ENCODE measurements around the gene VKORC1L1.
"Not testable (repeated sequence)": the region's sequence is repeated elsewhere in the genome, so short reads cannot be mapped to it uniquely, and the experiment has no call there.

The VKORC1L1 gene

DNA sequence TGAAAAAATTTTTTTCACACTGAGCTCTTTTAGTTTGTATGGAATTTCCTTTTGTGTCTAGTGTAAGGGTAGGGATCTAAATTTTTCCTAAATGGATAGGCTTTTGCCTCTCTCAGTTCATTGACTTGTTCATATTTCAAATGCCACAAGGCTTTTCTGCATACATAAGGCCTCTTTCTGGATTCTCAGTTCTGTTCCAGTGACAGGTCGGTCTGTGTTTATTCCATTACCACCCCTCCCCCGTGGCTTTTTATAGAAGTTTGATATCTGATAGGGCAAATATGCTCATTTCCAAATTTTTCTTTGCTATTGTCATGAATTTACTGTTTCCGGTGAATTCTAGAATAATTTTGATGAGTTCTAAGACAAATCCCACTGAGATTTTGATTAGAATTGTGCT, 12.7 kb downstream of the VKORC1L1 start:
- H3K27ac ChIP-seq (ENCODE audit: low read length); H3K4me1 ChIP-seq (ENCODE audit: control insufficient read depth, insufficient read depth, low read length); H3K9me3 ChIP-seq (ENCODE audit: control insufficient read depth in 2 of 2, low read length in 2 of 2); H3K9ac ChIP-seq (ENCODE audit: low read length in 2 of 2); H3K27me3 ChIP-seq (ENCODE audit: control insufficient read depth in 1 of 2, insufficient read depth in 2 of 2, low read length in 2 of 2); H3K36me3 ChIP-seq (ENCODE audit: control insufficient read depth in 2 of 2, insufficient read depth in 2 of 2, low read length in 2 of 2); H3K4me3 ChIP-seq (ENCODE audit: low read length in 2 of 2): not testable (repeated sequence)

DNA sequence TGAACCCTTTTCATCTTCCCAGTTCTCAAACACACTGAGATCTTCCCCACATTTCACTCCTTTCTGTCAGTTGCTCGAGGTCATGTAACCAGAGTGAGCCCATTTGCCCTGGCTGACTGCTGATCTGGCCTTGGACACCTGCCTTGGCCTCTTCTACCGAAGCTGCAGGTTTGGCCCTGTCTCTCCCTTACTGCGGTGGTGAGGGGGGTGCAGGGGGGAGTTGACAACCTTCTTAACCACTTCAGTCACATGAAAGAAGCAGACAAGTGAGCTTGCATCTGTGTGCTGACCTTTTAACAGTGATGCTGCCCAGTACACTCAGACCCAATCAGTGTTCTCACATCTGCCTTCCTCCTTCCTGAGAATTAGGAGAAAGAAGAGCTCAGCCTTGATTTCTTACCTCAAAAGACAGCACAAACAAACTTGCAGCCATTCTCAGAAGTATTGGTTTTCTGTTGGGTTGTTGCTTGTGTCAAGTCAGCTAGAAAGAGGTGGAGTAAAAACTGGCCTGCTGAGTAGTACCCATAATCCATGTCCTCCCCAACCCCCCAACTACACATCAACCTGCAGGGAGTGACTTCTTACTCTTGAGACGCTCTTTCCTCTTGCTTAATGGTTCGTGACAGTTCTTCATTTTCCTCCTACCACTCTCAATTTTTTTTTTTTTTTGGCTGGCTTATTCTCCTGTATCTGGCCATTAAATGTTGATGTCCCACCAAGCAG, 15.7 kb downstream of the VKORC1L1 start:
- not testable (repeated sequence) for H3K4me1 ChIP-seq (ENCODE audit: control insufficient read depth, insufficient read depth, low read length); H3K9ac ChIP-seq (ENCODE audit: low read length in 2 of 2); H3K36me3 ChIP-seq (ENCODE audit: control insufficient read depth in 2 of 2, insufficient read depth in 2 of 2, low read length in 2 of 2); H3K27ac ChIP-seq (ENCODE audit: low read length); H3K9me3 ChIP-seq (ENCODE audit: control insufficient read depth in 2 of 2, low read length in 2 of 2); H3K4me3 ChIP-seq (ENCODE audit: low read length in 2 of 2); H3K27me3 ChIP-seq (ENCODE audit: control insufficient read depth in 1 of 2, insufficient read depth in 2 of 2, low read length in 2 of 2)

- H3K27me3 ChIP-seq (ENCODE audit: control insufficient read depth in 1 of 2, insufficient read depth in 2 of 2, low read length in 2 of 2); H3K4me3 ChIP-seq (ENCODE audit: low read length in 2 of 2); H3K9ac ChIP-seq (ENCODE audit: low read length in 2 of 2); H3K36me3 ChIP-seq (ENCODE audit: control insufficient read depth in 2 of 2, insufficient read depth in 2 of 2, low read length in 2 of 2); H3K9me3 ChIP-seq (ENCODE audit: control insufficient read depth in 2 of 2, low read length in 2 of 2); H3K27ac ChIP-seq (ENCODE audit: low read length); H3K4me1 ChIP-seq (ENCODE audit: control insufficient read depth, insufficient read depth, low read length): not testable (repeated sequence)
Measured at GRCh38 chr7:65889722-65890121, 16.8 kb downstream of the VKORC1L1 start.

DNA sequence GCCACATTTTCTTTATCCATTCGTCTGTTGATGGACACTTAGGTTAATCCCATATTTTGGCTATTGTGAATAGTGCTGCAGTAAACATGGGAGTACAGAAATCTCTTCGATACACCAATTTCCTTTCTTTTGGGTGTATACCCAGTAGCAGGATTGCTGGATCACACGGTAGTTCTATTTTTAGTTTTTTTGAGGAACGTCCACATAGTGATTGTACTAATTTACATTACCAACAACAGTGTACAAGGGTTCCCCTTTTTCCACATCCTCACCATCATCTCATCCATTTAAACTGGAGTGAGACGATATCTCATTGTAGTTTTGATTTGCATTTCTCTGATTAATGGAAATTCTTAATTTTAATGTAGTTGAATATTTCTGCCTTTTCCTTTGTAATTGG, 19.3 kb downstream of the VKORC1L1 start:
- no peaks in the 10 kb centered on the region for H3K9me3 ChIP-seq (ENCODE audit: control insufficient read depth in 2 of 2, low read length in 2 of 2)
- no peak overlapping the region for H3K27ac ChIP-seq (ENCODE audit: low read length)
- H3K4me3 ChIP-seq (ENCODE audit: low read length in 2 of 2) = no peak overlapping the region
- no peak overlapping the region for H3K9ac ChIP-seq (ENCODE audit: low read length in 2 of 2)
- H3K36me3 ChIP-seq (ENCODE audit: control insufficient read depth in 2 of 2, insufficient read depth in 2 of 2, low read length in 2 of 2) = no peaks in the 10 kb centered on the region
- H3K27me3 ChIP-seq (ENCODE audit: control insufficient read depth in 1 of 2, insufficient read depth in 2 of 2, low read length in 2 of 2) = no peaks in the 10 kb centered on the region
- H3K4me1 ChIP-seq (ENCODE audit: control insufficient read depth, insufficient read depth, low read length) = no peaks in the 10 kb centered on the region

DNA sequence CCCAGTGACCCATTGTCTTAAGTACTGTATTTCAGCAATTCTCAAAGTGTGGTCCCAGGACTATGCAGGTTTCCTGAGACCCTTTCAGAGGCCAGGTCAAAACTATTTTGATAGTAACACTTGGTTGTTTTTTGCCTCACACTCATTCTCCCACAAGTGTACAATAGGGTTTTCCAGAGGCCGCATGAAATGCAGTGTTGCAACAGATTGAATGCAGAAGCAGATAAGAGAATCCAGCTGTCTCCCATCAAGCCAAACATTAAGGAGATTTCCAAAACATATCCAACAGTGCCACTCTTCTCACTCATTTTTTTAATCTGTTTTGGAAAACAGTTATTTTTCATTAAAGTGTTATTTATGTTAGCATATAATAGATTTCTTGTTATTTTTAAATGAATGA, 20.0 kb downstream of the VKORC1L1 start:
- Histone ChIP-seq H3K36me3 (ENCODE audit: control insufficient read depth in 2 of 2, insufficient read depth in 2 of 2, low read length in 2 of 2) (no peaks in the 10 kb centered on the region), H3K27me3 (ENCODE audit: control insufficient read depth in 1 of 2, insufficient read depth in 2 of 2, low read length in 2 of 2) (no peaks in the 10 kb centered on the region), H3K27ac (ENCODE audit: low read length) (no peak overlapping the region), H3K4me1 (ENCODE audit: control insufficient read depth, insufficient read depth, low read length) (no peaks in the 10 kb centered on the region), H3K4me3 (ENCODE audit: low read length in 2 of 2) (no peak overlapping the region), H3K9ac (ENCODE audit: low read length in 2 of 2) (no peak overlapping the region), H3K9me3 (ENCODE audit: control insufficient read depth in 2 of 2, low read length in 2 of 2) (no peaks in the 10 kb centered on the region)

DNA sequence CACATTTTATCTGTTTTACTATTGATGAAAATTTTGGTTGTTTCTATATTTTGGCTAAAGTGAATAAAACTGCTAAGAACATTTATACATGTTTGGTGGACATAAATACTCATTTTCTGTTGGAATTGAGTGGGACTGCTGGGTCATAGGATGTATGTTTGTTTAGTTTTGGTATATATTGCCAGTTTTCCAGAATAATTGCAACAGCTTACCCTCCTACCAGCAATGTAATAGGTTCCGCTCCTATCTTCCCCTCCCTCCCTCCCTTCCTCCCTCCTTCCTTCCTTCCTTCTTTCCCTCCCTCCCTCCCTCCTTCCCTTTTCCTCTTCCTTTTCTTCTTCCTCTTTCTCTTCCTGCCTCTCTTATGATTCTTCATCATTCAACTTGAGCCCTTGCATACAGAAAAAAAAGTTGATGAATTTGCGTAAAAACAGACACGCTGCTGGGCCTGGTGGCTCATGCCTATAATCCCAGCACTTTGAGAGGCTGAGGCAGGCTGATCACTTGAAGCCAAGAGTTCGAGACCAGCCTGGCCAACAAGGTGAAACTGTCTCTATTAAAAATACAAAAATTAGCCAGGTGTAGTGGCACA, 23.5 kb downstream of the VKORC1L1 start:
- Histone ChIP-seq H3K4me3 (ENCODE audit: low read length in 2 of 2) (no peak overlapping the region), H3K9ac (ENCODE audit: low read length in 2 of 2) (no peak overlapping the region), H3K27ac (ENCODE audit: low read length) (no peak overlapping the region), H3K4me1 (ENCODE audit: control insufficient read depth, insufficient read depth, low read length) (no peaks in the 10 kb centered on the region), H3K9me3 (ENCODE audit: control insufficient read depth in 2 of 2, low read length in 2 of 2) (no peaks in the 10 kb centered on the region), H3K27me3 (ENCODE audit: control insufficient read depth in 1 of 2, insufficient read depth in 2 of 2, low read length in 2 of 2) (no peaks in the 10 kb centered on the region), H3K36me3 (ENCODE audit: control insufficient read depth in 2 of 2, insufficient read depth in 2 of 2, low read length in 2 of 2) (no peaks in the 10 kb centered on the region)

GRCh38 chr7:65897289-65897688, 24.4 kb downstream of the VKORC1L1 start:
- not testable (repeated sequence) for H3K9ac ChIP-seq (ENCODE audit: low read length in 2 of 2); H3K27ac ChIP-seq (ENCODE audit: low read length); H3K36me3 ChIP-seq (ENCODE audit: control insufficient read depth in 2 of 2, insufficient read depth in 2 of 2, low read length in 2 of 2); H3K4me3 ChIP-seq (ENCODE audit: low read length in 2 of 2); H3K9me3 ChIP-seq (ENCODE audit: control insufficient read depth in 2 of 2, low read length in 2 of 2); H3K4me1 ChIP-seq (ENCODE audit: control insufficient read depth, insufficient read depth, low read length); H3K27me3 ChIP-seq (ENCODE audit: control insufficient read depth in 1 of 2, insufficient read depth in 2 of 2, low read length in 2 of 2)

- H3K27me3 ChIP-seq (ENCODE audit: control insufficient read depth in 1 of 2, insufficient read depth in 2 of 2, low read length in 2 of 2); H3K27ac ChIP-seq (ENCODE audit: low read length); H3K4me3 ChIP-seq (ENCODE audit: low read length in 2 of 2); H3K36me3 ChIP-seq (ENCODE audit: control insufficient read depth in 2 of 2, insufficient read depth in 2 of 2, low read length in 2 of 2); H3K4me1 ChIP-seq (ENCODE audit: control insufficient read depth, insufficient read depth, low read length); H3K9ac ChIP-seq (ENCODE audit: low read length in 2 of 2); H3K9me3 ChIP-seq (ENCODE audit: control insufficient read depth in 2 of 2, low read length in 2 of 2): not testable (repeated sequence)
Measured at GRCh38 chr7:65898677-65899447, 26.0 kb downstream of the VKORC1L1 start.

- Histone ChIP-seq H3K4me3 (ENCODE audit: low read length in 2 of 2) (no peak overlapping the region), H3K27me3 (ENCODE audit: control insufficient read depth in 1 of 2, insufficient read depth in 2 of 2, low read length in 2 of 2) (no peaks in the 10 kb centered on the region), H3K36me3 (ENCODE audit: control insufficient read depth in 2 of 2, insufficient read depth in 2 of 2, low read length in 2 of 2) (no peaks in the 10 kb centered on the region), H3K9ac (ENCODE audit: low read length in 2 of 2) (no peak overlapping the region), H3K9me3 (ENCODE audit: control insufficient read depth in 2 of 2, low read length in 2 of 2) (no peaks in the 10 kb centered on the region), H3K4me1 (ENCODE audit: control insufficient read depth, insufficient read depth, low read length) (no peaks in the 10 kb centered on the region), H3K27ac (ENCODE audit: low read length) (no peak overlapping the region)
Measured at GRCh38 chr7:65902306-65902705, 29.4 kb downstream of the VKORC1L1 start.

GRCh38 chr7:65907501-65908198, 34.8 kb downstream of the VKORC1L1 start:
- H3K4me1 ChIP-seq (ENCODE audit: control insufficient read depth, insufficient read depth, low read length) = no peaks in the 10 kb centered on the region
- no peak overlapping the region for H3K4me3 ChIP-seq (ENCODE audit: low read length in 2 of 2)
- no peaks in the 10 kb centered on the region for H3K9me3 ChIP-seq (ENCODE audit: control insufficient read depth in 2 of 2, low read length in 2 of 2)
- H3K27ac ChIP-seq (ENCODE audit: low read length) = no peak overlapping the region
- no peaks in the 10 kb centered on the region for H3K27me3 ChIP-seq (ENCODE audit: control insufficient read depth in 1 of 2, insufficient read depth in 2 of 2, low read length in 2 of 2)
- no peaks in the 10 kb centered on the region for H3K36me3 ChIP-seq (ENCODE audit: control insufficient read depth in 2 of 2, insufficient read depth in 2 of 2, low read length in 2 of 2)
- H3K9ac ChIP-seq (ENCODE audit: low read length in 2 of 2) = no peak overlapping the region
